HepG2 (cell line): ENCODE results near the gene FCHO2. TPM values are rescaled to one million over a fixed set of nuclear protein-coding genes. Genes with fewer than 3 reads are reported as not detected.
A peak's percentile ranks its signal among the peaks of the same experiment; 100 is the strongest.

Source experiments
- CBX2 ChIP-seq, 2 experiments: fragments of 200-600 bp in 1 of 2; sonication (generic); formaldehyde crosslinking in 1 of 2; IDR thresholded peaks; 2 replicates each; pipeline versions ENCODE4 v1.7.0 to v1.8.1; 2018 to 2022; ENCODE audit warnings: low read depth in 2 of 2, low read length in 1 of 2, mild to moderate bottlenecking in 1 of 2, missing genetic modification reagents in 1 of 2
- FOXP1 ChIP-seq, 2 experiments: fragments of 450-650 bp in 1 of 2; IDR thresholded peaks; 2 replicates each; pipeline ENCODE4 v1.6.1; 2017 to 2018; ENCODE audit warnings: antibody characterized with exemption in 1 of 2
- GATAD1 ChIP-seq: IDR thresholded peaks from 2 replicates; pipeline ENCODE4 v1.6.1; 2016; ENCODE audit warnings: missing genetic modification reagents, missing compliant biosample characterization
- HMG20B ChIP-seq: conservative IDR thresholded peaks from 2 replicates; pipeline ENCODE4 v1.6.1; 2016; ENCODE audit warnings: missing genetic modification reagents, missing compliant biosample characterization
- KDM6A ChIP-seq: IDR thresholded peaks from 2 replicates; pipeline ENCODE4 v1.6.1; 2016; ENCODE audit warnings: low read depth
- KMT2A ChIP-seq: sonication (generic); formaldehyde crosslinking; IDR thresholded peaks from 2 replicates; pipeline ENCODE4 v1.4.0; 2020; ENCODE audit warnings: missing genetic modification reagents
- NAIF1 ChIP-seq: sonication (generic); formaldehyde crosslinking; IDR thresholded peaks from 2 replicates; pipeline ENCODE4 v1.5.0; 2020; ENCODE audit warnings: mild to moderate bottlenecking, missing genetic modification reagents, borderline replicate concordance
- NONO ChIP-seq, 2 experiments: fragments of 450-650 bp in 1 of 2; sonication (generic) in 1 of 2; formaldehyde crosslinking in 1 of 2; IDR thresholded peaks in 1 of 2; conservative IDR thresholded peaks in 1 of 2; 2 replicates each; pipeline versions ENCODE4 v1.6.1 to v1.8.0; 2017 to 2022; ENCODE audit warnings: mild to moderate bottlenecking in 1 of 2, missing genetic modification reagents in 1 of 2, moderate library complexity in 1 of 2
- PAX8 ChIP-seq: sonication (generic); formaldehyde crosslinking; IDR thresholded peaks from 2 replicates; pipeline ENCODE4 v1.8.0; 2022; ENCODE audit warnings: mild to moderate bottlenecking, missing genetic modification reagents, borderline replicate concordance
- RXRB ChIP-seq: IDR thresholded peaks from 2 replicates; pipeline ENCODE4 v1.6.1; 2016; ENCODE audit warnings: borderline replicate concordance, missing genetic modification reagents, missing compliant biosample characterization
- SCMH1 ChIP-seq: sonication (generic); formaldehyde crosslinking; IDR thresholded peaks from 2 replicates; pipeline ENCODE4 v1.9.0; 2021; ENCODE audit warnings: missing genetic modification reagents, mild to moderate bottlenecking, borderline replicate concordance
- THAP11 ChIP-seq: IDR thresholded peaks from 2 replicates; pipeline ENCODE4 v1.6.1; 2016; ENCODE audit warnings: missing biosample characterization, missing genetic modification reagents
- XRCC5 ChIP-seq: fragments of 200-400 bp; formaldehyde crosslinking; optimal IDR thresholded peaks from 2 replicates; pipeline ENCODE3; 2017; ENCODE audit warnings: mild to moderate bottlenecking, low read length
- ZBTB1 ChIP-seq: sonication (generic); formaldehyde crosslinking; IDR thresholded peaks from 2 replicates; pipeline ENCODE4 v1.4.0; 2020; ENCODE audit warnings: missing genetic modification reagents, borderline replicate concordance
- ZNF136 ChIP-seq: sonication (generic); formaldehyde crosslinking; IDR thresholded peaks from 2 replicates; pipeline ENCODE4 v1.8.1; 2022; ENCODE audit warnings: low read depth, mild to moderate bottlenecking, moderate library complexity, missing genetic modification reagents
- ZSCAN9 ChIP-seq: IDR thresholded peaks from 2 replicates; pipeline ENCODE4 v1.6.1; 2016; ENCODE audit warnings: borderline replicate concordance
- polyA plus RNA-seq, 8 experiments: library from polyadenylated mRNA; depleted of rRNA in 3 of 8; stranded (reverse) in 7 of 8; unstranded in 1 of 8; fragments of >200 nt; fragmentation: Illumina TruSeq in 4 of 8; extraction: Trizol in 4 of 8; gene quantifications; 2 replicates each; pipeline versions ENCODE4 v1.2.1 to v1.2.3, GENCODE V29; 2011 to 2016; ENCODE audit warnings: low read depth in 4 of 8, missing spikeins in 1 of 8, mixed read lengths in 1 of 8; ENCODE audit not compliant: insufficient read depth in 1 of 8
- total RNA-seq, 5 experiments: library from RNA; depleted of rRNA; stranded (reverse); fragments of >200 nt; fragmentation: Illumina TruSeq; extraction: Trizol; gene quantifications; 2 replicates each; pipeline ENCODE4 v1.2.3, GENCODE V29; 2016; ENCODE audit warnings: low read depth in 1 of 5
- TF ChIP-seq, protein P1 (sequence below): sonication (generic); formaldehyde crosslinking; IDR thresholded peaks from 2 replicates; pipeline ENCODE4 v1.8.1; 2023; ENCODE audit warnings: mild to moderate bottlenecking, missing genetic modification reagents
- TF ChIP-seq, protein P2 (sequence below): sonication (generic); formaldehyde crosslinking; IDR thresholded peaks from 2 replicates; pipeline ENCODE4 v1.8.0; 2022; ENCODE audit warnings: mild to moderate bottlenecking, missing genetic modification reagents; ENCODE audit not compliant: insufficient replicate concordance
- TF ChIP-seq, protein P3 (sequence below): sonication (generic); formaldehyde crosslinking; IDR thresholded peaks from 2 replicates; pipeline ENCODE4 v1.5.0; 2020; ENCODE audit warnings: missing genetic modification reagents
- TF ChIP-seq, protein P4 (sequence below): sonication (generic); formaldehyde crosslinking; conservative IDR thresholded peaks from 2 replicates; pipeline ENCODE4 v1.4.0; 2020; ENCODE audit warnings: missing genetic modification reagents
- TF ChIP-seq, protein P5 (sequence below): sonication (generic); formaldehyde crosslinking; IDR thresholded peaks from 2 replicates; pipeline ENCODE4 v1.4.0; 2020; ENCODE audit warnings: missing genetic modification reagents
- TF ChIP-seq, protein P6 (sequence below): IDR thresholded peaks from 2 replicates; pipeline ENCODE4 v1.6.1; 2016

The FCHO2 gene
- total and polyA plus RNA-seq, 2 of the 13 experiments (the other 11 are each of a cell fraction or from before 2014, with no cell fraction given) = 11.6 to 17.3 TPM

DNA sequence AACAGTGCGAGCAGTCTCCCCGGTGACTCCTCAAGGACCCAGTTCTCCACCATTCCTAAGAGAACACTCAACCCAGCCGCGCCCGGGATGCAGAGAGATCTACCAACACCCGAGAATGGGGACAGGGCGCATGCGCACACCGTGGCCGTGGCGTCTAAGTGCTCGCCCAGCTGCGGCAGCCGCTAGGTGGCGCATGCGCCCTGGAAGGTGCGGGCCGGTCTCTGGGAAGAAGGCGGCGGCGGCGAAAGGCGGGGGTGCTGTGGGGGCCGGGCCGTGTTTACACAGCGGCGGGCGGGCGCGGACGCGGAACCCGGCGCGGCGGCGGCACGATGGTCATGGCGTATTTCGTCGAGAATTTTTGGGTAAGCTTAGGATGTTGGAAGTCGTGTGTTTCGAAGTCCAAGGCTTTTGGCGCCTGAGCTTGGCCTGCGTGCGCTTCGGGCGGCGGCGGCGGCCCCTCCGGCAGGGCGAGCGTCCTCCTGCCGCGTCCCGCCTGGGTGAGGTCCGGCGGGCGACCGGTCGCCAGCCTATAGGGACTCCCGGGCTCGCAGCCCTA lies at the start of gene FCHO2 (continued):
- TF ChIP-seq, protein P1, sequence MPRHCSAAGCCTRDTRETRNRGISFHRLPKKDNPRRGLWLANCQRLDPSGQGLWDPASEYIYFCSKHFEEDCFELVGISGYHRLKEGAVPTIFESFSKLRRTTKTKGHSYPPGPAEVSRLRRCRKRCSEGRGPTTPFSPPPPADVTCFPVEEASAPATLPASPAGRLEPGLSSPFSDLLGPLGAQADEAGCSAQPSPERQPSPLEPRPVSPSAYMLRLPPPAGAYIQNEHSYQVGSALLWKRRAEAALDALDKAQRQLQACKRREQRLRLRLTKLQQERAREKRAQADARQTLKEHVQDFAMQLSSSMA (CRISPR knock-in tag) = peak; percentile 69; the same call in 1 of the 2 replicates
- TF ChIP-seq CBX2 (IDR thresholded peaks at IDR 0.05; ENCODE audit: low read depth, low read length) (no peak), CBX2 (CRISPR knock-in tag; IDR thresholded peaks at IDR 0.05; ENCODE audit: low read depth) (0 out of 2 replicates have a peak, but pooled peaks have one; percentile 47), NAIF1 (CRISPR knock-in tag) (no peak; the same call in 1 of the 2 replicates), HMG20B (no peak), GATAD1 (CRISPR knock-in tag) (no peak), FOXP1 (IDR thresholded peaks at IDR 0.05) (no peak), FOXP1 (CRISPR knock-in tag; IDR thresholded peaks at IDR 0.05) (0 out of 2 replicates have a peak, but pooled peaks have one; percentile 38), KDM6A (CRISPR knock-in tag) (no peak), THAP11 (CRISPR knock-in tag) (peak; percentile 65), XRCC5 (peak; percentile 80), ZNF136 (CRISPR knock-in tag) (no peak; the same call in 1 of the 2 replicates), KMT2A (CRISPR knock-in tag) (peak; percentile 50), RXRB (CRISPR knock-in tag) (peak; percentile 61; the same call in 1 of the 2 replicates), SCMH1 (no peak), NONO (IDR thresholded peaks at IDR 0.05) (no peak), NONO (CRISPR knock-in tag; conservative IDR thresholded peaks at IDR 0.05) (peak; percentile 93), PAX8 (CRISPR knock-in tag) (no peak), ZSCAN9 (CRISPR knock-in tag) (no peak; the same call in 1 of the 2 replicates), ZBTB1 (no peak; the same call in 1 of the 2 replicates)
- TF ChIP-seq, protein P2, sequence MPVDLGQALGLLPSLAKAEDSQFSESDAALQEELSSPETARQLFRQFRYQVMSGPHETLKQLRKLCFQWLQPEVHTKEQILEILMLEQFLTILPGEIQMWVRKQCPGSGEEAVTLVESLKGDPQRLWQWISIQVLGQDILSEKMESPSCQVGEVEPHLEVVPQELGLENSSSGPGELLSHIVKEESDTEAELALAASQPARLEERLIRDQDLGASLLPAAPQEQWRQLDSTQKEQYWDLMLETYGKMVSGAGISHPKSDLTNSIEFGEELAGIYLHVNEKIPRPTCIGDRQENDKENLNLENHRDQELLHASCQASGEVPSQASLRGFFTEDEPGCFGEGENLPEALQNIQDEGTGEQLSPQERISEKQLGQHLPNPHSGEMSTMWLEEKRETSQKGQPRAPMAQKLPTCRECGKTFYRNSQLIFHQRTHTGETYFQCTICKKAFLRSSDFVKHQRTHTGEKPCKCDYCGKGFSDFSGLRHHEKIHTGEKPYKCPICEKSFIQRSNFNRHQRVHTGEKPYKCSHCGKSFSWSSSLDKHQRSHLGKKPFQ (CRISPR knock-in tag) = no peak
- TF ChIP-seq, protein P3, sequence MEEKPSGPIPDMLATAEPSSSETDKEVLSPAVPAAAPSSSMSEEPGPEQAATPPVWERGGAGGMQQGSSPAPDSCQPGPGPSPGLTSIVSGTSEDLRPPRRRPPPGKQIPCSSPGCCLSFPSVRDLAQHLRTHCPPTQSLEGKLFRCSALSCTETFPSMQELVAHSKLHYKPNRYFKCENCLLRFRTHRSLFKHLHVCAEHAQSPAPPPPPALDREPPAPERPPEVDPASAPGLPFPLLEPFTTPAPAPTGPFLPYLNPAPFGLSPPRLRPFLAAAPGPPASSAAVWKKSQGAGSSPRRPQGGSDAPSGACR = peak; percentile 92; the same call in 1 of the 2 replicates
- TF ChIP-seq, protein P4, sequence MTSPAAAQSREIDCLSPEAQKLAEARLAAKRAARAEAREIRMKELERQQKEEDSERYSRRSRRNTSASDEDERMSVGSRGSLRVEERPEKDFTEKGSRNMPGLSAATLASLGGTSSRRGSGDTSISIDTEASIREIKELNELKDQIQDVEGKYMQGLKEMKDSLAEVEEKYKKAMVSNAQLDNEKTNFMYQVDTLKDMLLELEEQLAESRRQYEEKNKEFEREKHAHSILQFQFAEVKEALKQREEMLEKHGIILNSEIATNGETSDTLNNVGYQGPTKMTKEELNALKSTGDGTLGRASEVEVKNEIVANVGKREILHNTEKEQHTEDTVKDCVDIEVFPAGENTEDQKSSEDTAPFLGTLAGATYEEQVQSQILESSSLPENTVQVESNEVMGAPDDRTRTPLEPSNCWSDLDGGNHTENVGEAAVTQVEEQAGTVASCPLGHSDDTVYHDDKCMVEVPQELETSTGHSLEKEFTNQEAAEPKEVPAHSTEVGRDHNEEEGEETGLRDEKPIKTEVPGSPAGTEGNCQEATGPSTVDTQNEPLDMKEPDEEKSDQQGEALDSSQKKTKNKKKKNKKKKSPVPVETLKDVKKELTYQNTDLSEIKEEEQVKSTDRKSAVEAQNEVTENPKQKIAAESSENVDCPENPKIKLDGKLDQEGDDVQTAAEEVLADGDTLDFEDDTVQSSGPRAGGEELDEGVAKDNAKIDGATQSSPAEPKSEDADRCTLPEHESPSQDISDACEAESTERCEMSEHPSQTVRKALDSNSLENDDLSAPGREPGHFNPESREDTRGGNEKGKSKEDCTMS (CRISPR knock-in tag) = no peak
- TF ChIP-seq, protein P5, sequence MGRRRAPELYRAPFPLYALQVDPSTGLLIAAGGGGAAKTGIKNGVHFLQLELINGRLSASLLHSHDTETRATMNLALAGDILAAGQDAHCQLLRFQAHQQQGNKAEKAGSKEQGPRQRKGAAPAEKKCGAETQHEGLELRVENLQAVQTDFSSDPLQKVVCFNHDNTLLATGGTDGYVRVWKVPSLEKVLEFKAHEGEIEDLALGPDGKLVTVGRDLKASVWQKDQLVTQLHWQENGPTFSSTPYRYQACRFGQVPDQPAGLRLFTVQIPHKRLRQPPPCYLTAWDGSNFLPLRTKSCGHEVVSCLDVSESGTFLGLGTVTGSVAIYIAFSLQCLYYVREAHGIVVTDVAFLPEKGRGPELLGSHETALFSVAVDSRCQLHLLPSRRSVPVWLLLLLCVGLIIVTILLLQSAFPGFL (CRISPR knock-in tag) = no peak
- TF ChIP-seq, protein P6, sequence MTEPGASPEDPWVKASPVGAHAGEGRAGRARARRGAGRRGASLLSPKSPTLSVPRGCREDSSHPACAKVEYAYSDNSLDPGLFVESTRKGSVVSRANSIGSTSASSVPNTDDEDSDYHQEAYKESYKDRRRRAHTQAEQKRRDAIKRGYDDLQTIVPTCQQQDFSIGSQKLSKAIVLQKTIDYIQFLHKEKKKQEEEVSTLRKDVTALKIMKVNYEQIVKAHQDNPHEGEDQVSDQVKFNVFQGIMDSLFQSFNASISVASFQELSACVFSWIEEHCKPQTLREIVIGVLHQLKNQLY (CRISPR knock-in tag) = peak; percentile 64; the same call in 1 of the 2 replicates
